ENCODE results near the gene GTF3A. TPM values are rescaled to one million over a fixed set of nuclear protein-coding genes. Genes with fewer than 3 reads are reported as not detected.

GTF3A gene
- total and polyA plus RNA-seq, 2 of the 8 experiments (the other 6 are each of a cell fraction or from before 2014, with no cell fraction given), result 41.6 to 96.5 TPM

GRCh38 chr13:27395007-27395510 is 29.4 kb upstream of the GTF3A start:
- no peak overlapping the region for H2AFZ ChIP-seq (ENCODE audit: low read length)
- no peak overlapping the region for H2BK20ac ChIP-seq (ENCODE audit: low read length)
- no peak overlapping the region for H2BK12ac ChIP-seq (ENCODE audit: low read depth, low read length)
- no peak overlapping the region for H2BK15ac ChIP-seq (ENCODE audit: low read length)
- no peak overlapping the region for H3K4me3 ChIP-seq (ENCODE audit: extremely low read depth in 1 of 4, insufficient read depth in 2 of 4, low read depth in 3 of 4, low read length in 4 of 4)
- H3K27ac ChIP-seq (ENCODE audit: low read depth, low read length), result no peak overlapping the region
- no peak overlapping the region for H3K9ac ChIP-seq (replicated peaks in 1 of 4; ENCODE audit: extremely low read depth in 1 of 4, low read depth in 3 of 4, low read length in 3 of 4)
- ChIA-PET POLR2A (ENCODE audit: partially characterized antibody) (no interaction called here), CTCF (ENCODE audit: partially characterized antibody) (interaction anchor here (1.2 to 2.9 kb wide), 5 partner anchors 9 to 432 kb away, joined by 3 to 7 read pairs (median 3); no protein-coding TSS in a partner anchor)
- H2AK5ac ChIP-seq (ENCODE audit: low read depth, low read length), result no peak overlapping the region
- WGBS, 2 experiments (ENCODE audit: extremely low coverage in 1 of 2, insufficient coverage in 1 of 2, insufficient read length in 1 of 2, insufficient replicate concordance in 2 of 2, low coverage in 1 of 2, low lambda C conversion rate in 2 of 2, missing lambda C conversion rate in 1 of 2), result 93% methylated on average over 14 of the region's 14 CpGs; no CpG with 5 or more reads in 1 of the 2 experiments
- no peaks in the 10 kb centered on the region for H3K79me1 ChIP-seq (ENCODE audit: low read depth, low read length)
- H3K4me2 ChIP-seq (ENCODE audit: insufficient read depth in 1 of 2, low read depth in 2 of 2, low read length in 2 of 2), result no peak overlapping the region
- H3K4ac ChIP-seq (replicated peaks; ENCODE audit: insufficient read length, low read depth, low read length), result no peak overlapping the region
- no peaks in the 10 kb centered on the region for H3K9me3 ChIP-seq (ENCODE audit: insufficient read depth in 2 of 2, low read depth in 1 of 2, low read length in 1 of 2)
- no peaks in the 10 kb centered on the region for H3K79me2 ChIP-seq (ENCODE audit: control insufficient read depth in 1 of 2, insufficient read depth in 2 of 2, low read length in 2 of 2)
- no peaks in the 10 kb centered on the region for H4K20me1 ChIP-seq (replicated peaks in 1 of 2; ENCODE audit: control insufficient read depth in 1 of 2, insufficient read depth in 2 of 2, low read length in 2 of 2)
- no peaks in the 10 kb centered on the region for H3K36me3 ChIP-seq (ENCODE audit: control insufficient read depth in 2 of 4, insufficient read depth in 4 of 4, low read length in 3 of 4)
- no peak overlapping the region for H4K5ac ChIP-seq (ENCODE audit: insufficient read length, low read depth, low read length)
- H3K23me2 ChIP-seq (ENCODE audit: low read depth, low read length), result no peaks in the 10 kb centered on the region
- no peak overlapping the region for H2BK5ac ChIP-seq (ENCODE audit: low read depth, low read length)
- no peak overlapping the region for H4K91ac ChIP-seq (replicated peaks; ENCODE audit: insufficient read length, low read length)
- H3K14ac ChIP-seq (ENCODE audit: insufficient read length), result no peak overlapping the region
- H3K18ac ChIP-seq (ENCODE audit: extremely low read depth, low read length), result no peak overlapping the region
- no peak overlapping the region for H3K56ac ChIP-seq (replicated peaks; ENCODE audit: insufficient read length, low read depth, low read length)
- no peak overlapping the region for H4K8ac ChIP-seq (ENCODE audit: extremely low read depth, insufficient read depth, low read length)
- DNase-seq (ENCODE audit: low read depth in 1 of 2, low spot score in 2 of 2), result no peak
- H3K23ac ChIP-seq (ENCODE audit: insufficient read length), result no peak overlapping the region
- no peak overlapping the region for H2BK120ac ChIP-seq (replicated peaks; ENCODE audit: low read depth, low read length)
- no peaks in the 10 kb centered on the region for H3K27me3 ChIP-seq (replicated peaks in 1 of 4; ENCODE audit: control insufficient read depth in 3 of 4, extremely low read depth in 1 of 4, insufficient read depth in 3 of 4, low read length in 3 of 4)
- no peak for TF ChIP-seq YY1 (IDR thresholded peaks at IDR 0.05; ENCODE audit: low read depth, low read length)
- TF ChIP-seq CHD2 (IDR thresholded peaks at IDR 0.05; ENCODE audit: low read length), result no peak
- no peak for TF ChIP-seq NANOG (IDR thresholded peaks at IDR 0.05; ENCODE audit: insufficient read depth, low read depth, low read length, poor library complexity, severe bottlenecking)
- TF ChIP-seq SAP30 (IDR thresholded peaks at IDR 0.05; ENCODE audit: insufficient read depth, insufficient replicate concordance, low read length), result no peak
- no peak for TF ChIP-seq EGR1 (IDR thresholded peaks at IDR 0.05; ENCODE audit: borderline replicate concordance, low read depth, low read length)
- TF ChIP-seq USF2 (IDR thresholded peaks at IDR 0.05; ENCODE audit: low read length), result no peak
- TF ChIP-seq E2F6 (IDR thresholded peaks at IDR 0.05), result no peak
- no peak for FAIRE-seq
- H3K4me1 ChIP-seq (replicated peaks in 1 of 4; ENCODE audit: control insufficient read depth in 3 of 4, insufficient read depth in 4 of 4, low read length in 3 of 4), result no peaks in the 10 kb centered on the region
